HCEC 1CT (cell line): ENCODE results near the gene ELK4.
A peak's percentile ranks its signal among the peaks of the same experiment; 100 is the strongest.

Source experiments
- DNase-seq: peaks from one replicate; pipeline ENCODE4 v3.0.0-alpha.2; 2017

ELK4 gene

DNA sequence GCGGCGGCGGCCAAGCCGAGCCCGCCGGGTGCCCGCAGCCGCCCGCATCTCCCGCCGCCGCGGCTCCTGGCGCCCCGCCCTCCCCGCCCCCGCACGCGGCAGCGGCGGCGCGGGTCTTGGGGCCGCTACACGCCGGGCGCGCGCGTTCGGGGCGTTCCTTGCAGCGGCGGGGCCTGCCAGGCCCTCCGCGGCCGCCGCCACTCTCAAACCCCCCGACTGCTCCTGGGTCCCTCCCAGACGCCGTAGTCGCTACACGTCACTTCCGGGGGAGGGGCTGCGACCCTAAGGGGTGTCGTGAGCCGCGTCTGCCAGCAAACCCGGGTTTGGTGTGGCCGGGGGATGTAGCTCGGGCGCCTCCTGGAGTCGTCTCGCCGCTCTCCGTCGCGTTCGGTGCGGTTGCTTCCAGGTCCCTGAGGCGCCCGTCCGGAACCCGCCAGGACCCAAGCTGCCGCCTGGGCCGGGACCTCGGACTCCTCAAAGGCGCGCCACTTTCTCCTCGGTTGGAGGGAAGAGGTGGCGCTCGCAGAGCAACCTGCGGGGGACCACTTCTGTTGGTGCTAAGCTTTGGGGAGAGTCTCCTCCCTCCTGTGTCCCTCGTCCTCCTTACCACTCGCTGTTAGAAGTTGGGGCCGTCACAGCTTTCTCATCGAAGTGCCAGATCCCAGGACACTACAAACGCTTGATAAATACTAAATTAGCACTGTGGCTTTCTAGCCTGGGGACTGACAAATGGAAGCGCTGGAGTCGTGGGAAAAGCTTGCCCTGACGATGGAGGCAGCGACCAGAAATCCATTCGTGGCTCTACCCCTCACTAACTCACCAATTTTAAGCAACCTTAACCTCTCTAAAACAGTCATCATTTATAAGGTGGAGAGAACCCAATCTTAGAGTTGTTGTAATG, at the start of gene ELK4:
Gene ELK4, minus strand, starts transcription at position 244 of the 901 bp plus-strand sequence. CDS start 8,129 bp downstream, outside the sequence.
- DNase-seq = peak; percentile 97

GRCh38 chr1:205681364-205681763, 49.6 kb upstream of the ELK4 start:
- DNase-seq = no peak

GRCh38 chr1:205680073-205680851, 48.5 kb upstream of the ELK4 start, which contains the start of gene SLC45A3:
TSS of gene SLC45A3 (minus strand) at chr1:205680509. CDS start at chr1:205664656, 15,853 bp downstream.
- DNase-seq = no peak

DNA sequence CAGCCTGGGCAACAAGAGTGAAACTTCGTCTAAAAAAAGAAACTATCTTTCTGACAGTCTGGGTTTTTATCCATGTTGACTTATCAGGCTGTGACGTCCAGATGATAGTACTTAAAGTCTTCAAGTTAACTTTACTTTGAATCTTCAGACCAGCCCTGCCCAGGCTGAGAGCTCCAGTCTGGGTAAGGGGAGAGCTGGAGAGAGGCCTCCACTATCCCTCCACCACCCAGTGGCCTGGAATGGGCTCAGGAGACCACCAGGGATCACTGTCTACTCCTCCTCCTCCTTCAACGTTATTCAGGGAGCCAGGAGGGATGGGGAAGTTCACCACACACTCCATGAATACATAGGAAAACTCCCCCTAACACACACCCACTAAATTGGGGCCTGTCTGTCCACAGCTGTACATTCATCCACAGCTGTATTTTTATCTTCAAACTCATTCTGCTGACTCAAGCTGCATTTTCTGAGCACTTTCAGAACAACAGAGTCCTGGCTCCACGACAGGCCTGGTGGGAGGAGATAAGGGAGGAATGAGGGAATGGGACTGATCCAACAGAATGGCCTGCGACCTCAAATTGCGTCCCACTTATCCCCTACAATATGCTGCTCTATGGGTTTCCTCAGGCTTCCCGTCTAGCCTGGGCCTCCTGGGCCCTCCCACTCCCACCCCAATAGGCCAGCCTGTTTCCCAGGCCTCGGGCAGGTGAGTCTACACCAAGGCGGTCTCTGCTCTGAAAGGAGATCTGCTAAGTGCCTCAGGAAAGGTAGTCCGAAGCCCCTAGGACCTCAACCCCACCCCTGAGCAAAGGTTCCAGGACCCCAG, 46.7 kb upstream of the ELK4 start:
- no peak for DNase-seq

DNA sequence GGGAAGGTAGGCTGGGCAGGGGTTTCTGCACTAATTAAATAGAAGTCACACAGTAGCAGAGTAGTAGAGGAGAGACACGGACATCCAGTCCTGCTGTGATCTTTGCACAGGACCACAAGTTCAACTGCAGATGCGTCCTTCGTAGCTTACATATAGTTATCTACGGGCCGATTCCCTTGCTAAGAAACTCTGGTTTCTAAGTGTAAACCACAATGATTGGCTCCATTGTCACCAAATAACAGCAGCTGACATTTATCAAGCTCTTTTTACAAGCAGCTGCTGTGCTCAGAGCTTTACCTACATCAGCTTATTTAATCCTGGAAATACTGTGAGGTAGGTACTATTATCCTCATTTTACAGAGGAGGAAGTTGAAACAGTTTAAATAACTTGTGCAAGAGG, 45.4 kb upstream of the ELK4 start:
- no peak for DNase-seq

DNA sequence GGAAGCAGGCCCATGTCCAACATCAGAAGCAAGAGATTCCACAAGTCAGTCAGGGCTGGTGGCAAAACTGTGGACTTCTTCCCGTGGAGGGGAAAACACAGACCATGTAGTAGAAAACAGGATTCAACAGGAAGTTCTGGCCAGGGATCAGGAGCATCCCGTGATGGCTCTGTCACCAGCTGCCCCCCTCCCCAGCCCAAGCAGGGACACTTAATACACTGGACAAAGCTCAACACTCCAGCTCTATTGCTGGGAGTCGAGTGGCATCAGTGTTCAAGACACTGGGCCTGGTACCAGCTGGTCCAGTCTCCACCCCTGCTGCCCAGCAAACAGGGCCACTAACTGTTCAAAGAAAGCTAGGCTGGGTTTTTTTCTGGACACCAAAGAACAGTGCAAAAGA, 44.8 kb upstream of the ELK4 start:
- DNase-seq = no peak

DNA sequence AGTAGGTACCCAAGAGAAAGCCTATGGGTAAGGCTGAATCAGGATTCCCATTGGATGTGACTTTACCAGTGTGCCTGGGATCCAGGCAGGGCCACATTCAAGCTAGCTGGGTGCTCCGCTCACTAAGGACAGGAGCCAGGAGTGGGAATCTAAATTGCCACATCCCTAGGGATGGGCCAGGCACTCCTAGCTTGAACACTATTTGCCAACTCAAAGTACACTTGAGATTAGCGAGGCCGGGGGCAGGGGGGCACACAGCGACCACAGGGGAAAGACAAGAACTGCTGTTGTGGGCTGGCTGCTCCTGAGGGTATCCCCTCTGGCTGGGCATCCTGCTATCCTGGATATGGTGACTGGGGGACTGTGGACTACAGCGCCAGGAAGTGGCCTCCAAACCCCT, 44.2 kb upstream of the ELK4 start:
- DNase-seq = no peak

DNA sequence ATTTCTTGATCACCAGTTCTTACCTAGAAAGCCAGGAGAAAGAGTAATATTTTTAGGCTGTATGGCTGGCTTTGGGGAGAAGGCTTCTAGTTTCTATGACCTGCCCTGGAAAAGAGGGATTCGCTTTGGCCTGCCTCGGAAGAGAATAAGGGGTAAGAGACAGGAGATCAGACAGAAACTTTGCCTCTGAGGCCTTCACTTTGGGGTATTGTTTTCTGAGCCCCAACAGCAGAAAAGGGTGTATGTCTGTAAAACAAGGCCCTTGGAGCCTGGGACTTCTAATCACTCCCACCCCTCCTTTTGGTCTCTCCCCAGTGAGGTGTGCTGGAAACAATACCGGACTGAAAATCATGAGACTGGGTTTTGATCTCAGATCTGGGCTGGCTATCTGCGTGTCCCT, 43.4 kb upstream of the ELK4 start:
- DNase-seq = no peak

GRCh38 chr1:205672970-205673369, 41.2 kb upstream of the ELK4 start:
- no peak for DNase-seq

DNA sequence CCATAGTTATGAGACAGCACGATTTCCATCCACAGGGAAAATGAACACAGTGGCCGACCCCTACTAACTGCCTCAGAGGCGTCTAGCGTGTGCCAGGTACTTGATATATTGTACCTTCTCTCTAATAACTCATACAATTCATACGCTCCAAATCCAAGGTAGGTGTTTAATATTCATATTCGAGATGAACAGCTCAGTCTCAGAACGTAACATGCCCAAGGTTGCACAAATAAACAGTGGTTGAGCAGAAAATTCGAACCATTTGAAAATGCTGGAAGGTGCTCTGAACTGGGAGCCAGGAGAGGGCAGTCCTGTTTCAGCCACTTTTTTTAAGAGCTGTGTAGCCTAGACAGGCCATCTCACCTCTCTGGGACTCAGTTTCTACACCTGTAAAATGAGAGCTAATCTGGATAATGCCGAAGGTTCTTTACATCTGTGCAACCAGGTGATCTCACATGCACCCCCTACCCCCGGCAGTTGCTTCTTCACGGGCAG, 40.6 kb upstream of the ELK4 start:
- no peak for DNase-seq

GRCh38 chr1:205670611-205671430, 39.0 kb upstream of the ELK4 start:
- DNase-seq = no peak

DNA sequence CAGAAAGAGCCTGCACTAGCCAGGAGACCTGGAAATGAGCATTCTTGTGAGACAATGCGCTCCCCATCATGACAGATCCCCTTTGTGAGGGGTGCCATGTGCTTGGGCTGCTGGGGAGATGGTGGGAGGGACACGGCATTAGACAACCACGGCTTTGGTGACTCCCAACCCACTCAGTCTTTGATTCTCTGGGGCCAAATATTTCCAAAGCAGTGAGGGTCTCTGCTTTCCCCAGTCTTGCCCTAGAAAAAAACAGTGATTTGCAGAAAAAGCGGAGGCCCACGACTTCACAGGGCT, 38.3 kb upstream of the ELK4 start:
- no peak for DNase-seq

DNA sequence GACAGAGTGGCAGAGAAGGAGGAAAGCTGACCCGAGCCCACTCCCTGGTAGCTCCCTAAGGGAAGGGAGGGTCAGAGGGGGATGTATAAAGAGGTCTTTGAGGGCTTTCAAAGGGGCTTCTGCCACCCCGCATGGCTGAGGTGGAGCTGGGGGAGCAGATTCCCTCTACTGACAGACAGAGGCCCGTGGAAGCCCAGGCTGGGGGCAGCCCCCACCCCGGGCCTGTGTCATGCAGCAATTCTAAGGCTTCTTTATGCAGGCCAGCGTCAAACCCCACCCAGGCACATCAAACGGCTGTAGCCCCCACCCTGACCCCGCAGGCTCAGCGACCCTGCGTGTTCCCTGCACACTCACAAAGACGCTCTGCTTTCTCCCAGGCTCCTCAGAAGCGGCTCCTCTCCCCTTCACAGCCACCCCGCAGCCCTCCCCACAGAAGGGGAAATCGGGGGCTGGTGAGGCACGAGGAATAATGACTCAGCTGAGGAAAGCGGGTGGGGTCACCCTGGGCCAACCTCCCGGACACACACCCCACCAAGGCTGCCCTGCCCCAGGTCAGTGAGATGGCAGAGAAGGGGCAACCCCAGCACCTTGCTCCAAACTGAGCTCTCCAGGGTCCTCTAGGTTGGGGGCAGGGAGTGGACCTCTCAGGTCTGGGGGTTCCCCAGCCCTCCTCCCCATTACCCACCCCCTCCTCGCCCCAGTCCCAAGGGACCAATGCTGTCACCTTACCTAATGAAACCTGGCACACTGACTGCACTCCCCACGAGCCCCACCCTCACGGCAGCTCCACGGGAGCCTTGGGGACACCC, 37.7 kb upstream of the ELK4 start:
- no peak for DNase-seq

- no peak for DNase-seq
Observed at GRCh38 chr1:205668951-205669340, 37.1 kb upstream of the ELK4 start.

DNA sequence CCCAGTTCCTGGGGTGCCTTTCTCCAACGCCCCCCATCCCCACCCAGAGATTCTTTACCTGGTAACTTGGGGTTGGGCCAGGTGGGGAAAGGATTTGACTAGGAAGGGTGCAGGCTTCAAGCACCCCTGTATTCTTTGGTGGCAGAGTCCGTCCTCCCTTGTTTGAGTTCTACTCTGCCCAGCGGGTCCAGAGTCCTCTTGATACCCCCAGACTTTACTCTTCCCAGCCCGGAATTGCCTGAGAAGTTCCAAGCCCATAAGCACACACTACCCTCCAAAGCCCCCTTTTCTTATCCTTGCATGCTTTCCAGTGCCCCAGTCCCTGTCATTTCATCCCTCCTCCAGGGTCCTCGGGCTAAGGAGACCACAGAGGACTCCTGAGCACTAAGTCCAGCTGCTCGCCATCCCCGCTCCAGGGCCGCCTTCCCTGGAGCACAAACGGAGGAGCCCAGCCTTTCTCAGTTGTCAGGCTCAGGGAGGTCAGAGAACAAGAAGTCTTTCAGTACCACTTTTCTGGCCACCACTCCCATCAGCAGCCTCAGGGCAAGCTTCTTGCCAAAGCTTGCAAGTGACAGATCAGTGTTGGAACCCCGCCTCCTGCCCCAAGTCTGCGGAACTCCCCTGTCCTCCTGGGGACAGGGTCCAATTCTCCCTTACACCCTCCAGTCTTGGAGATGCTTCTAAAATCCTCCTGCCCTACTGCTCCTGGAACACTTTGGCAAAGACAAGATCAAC, 36.3 kb upstream of the ELK4 start:
- no peak for DNase-seq

GRCh38 chr1:205666372-205667166, 34.8 kb upstream of the ELK4 start:
- DNase-seq = no peak

- no peak for DNase-seq
Observed at GRCh38 chr1:205665201-205666045, 33.6 kb upstream of the ELK4 start.

GRCh38 chr1:205664399-205665017, 32.7 kb upstream of the ELK4 start:
- DNase-seq = peak; percentile 12
